Glutamatergic neuron (in vitro differentiated cells): ENCODE data around the gene GLYATL1B. TPM values are rescaled to one million over a fixed set of nuclear protein-coding genes. Genes with fewer than 3 reads are reported as not detected.

Experiments
- DNase-seq: peaks from one replicate; pipeline ENCODE4 v3.0.0; 2022
- H3K27ac Mint-ChIP-seq: one replicate; pipeline ENCODE4 v1.8.0; 2020; ENCODE audit warnings: mild to moderate bottlenecking, mixed read lengths, inconsistent platforms; ENCODE audit not compliant: unreplicated experiment
- H3K27me3 Mint-ChIP-seq: one replicate; pipeline ENCODE4 v1.8.0; 2020; ENCODE audit warnings: mild to moderate bottlenecking, moderate library complexity, mixed read lengths, inconsistent platforms; ENCODE audit not compliant: unreplicated experiment
- H3K36me3 Mint-ChIP-seq: one replicate; pipeline ENCODE4 v1.8.0; 2020; ENCODE audit warnings: mild to moderate bottlenecking, mixed read lengths, inconsistent platforms; ENCODE audit not compliant: unreplicated experiment
- H3K4me1 Mint-ChIP-seq: one replicate; pipeline ENCODE4 v1.8.0; 2020; ENCODE audit warnings: mild to moderate bottlenecking, low read depth, mixed read lengths, inconsistent platforms; ENCODE audit not compliant: unreplicated experiment
- H3K4me3 Mint-ChIP-seq: one replicate; pipeline ENCODE4 v1.8.0; 2020; ENCODE audit warnings: mild to moderate bottlenecking, mixed read lengths, inconsistent platforms; ENCODE audit not compliant: unreplicated experiment
- H3K9me3 Mint-ChIP-seq: one replicate; pipeline ENCODE4 v1.8.0; 2020; ENCODE audit warnings: mild to moderate bottlenecking, moderate library complexity, mixed read lengths, inconsistent platforms; ENCODE audit not compliant: unreplicated experiment
- total RNA-seq: library from RNA; stranded (reverse); fragmentation: NEBNext Ultra II Directional; extraction: Animal tissue kit (Norgen Biotek cat#: 25700); gene quantifications from one replicate; pipeline ENCODE4 v1.2.1, GENCODE V29; 2021; ENCODE audit not compliant: unreplicated experiment
- TF ChIP-seq, protein P1 (sequence below): fragments of 200-600 bp; sonication (generic); IDR thresholded peaks from one replicate; pipeline ENCODE4 v1.5.0; 2021; ENCODE audit not compliant: partially characterized antibody, unreplicated experiment

GLYATL1B gene
- total RNA-seq, 1 donor from 2014 or later = not detected

GRCh38 chr11:59141673-59142460 is 55.8 kb downstream of the GLYATL1B start:
- H3K4me3 Mint-ChIP-seq = peak overlapping the region; percentile 95
- DNase-seq = no peak
- no peak overlapping the region for H3K27ac Mint-ChIP-seq
- peaks cover 3% of the 10 kb centered on the region for H3K4me1 Mint-ChIP-seq
- H3K36me3 Mint-ChIP-seq = no peaks in the 10 kb centered on the region
- H3K27me3 Mint-ChIP-seq = peaks cover 11% of the 10 kb centered on the region
- TF ChIP-seq, protein P1, sequence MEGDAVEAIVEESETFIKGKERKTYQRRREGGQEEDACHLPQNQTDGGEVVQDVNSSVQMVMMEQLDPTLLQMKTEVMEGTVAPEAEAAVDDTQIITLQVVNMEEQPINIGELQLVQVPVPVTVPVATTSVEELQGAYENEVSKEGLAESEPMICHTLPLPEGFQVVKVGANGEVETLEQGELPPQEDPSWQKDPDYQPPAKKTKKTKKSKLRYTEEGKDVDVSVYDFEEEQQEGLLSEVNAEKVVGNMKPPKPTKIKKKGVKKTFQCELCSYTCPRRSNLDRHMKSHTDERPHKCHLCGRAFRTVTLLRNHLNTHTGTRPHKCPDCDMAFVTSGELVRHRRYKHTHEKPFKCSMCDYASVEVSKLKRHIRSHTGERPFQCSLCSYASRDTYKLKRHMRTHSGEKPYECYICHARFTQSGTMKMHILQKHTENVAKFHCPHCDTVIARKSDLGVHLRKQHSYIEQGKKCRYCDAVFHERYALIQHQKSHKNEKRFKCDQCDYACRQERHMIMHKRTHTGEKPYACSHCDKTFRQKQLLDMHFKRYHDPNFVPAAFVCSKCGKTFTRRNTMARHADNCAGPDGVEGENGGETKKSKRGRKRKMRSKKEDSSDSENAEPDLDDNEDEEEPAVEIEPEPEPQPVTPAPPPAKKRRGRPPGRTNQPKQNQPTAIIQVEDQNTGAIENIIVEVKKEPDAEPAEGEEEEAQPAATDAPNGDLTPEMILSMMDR = no peak
- H3K9me3 Mint-ChIP-seq = no peaks in the 10 kb centered on the region

DNA sequence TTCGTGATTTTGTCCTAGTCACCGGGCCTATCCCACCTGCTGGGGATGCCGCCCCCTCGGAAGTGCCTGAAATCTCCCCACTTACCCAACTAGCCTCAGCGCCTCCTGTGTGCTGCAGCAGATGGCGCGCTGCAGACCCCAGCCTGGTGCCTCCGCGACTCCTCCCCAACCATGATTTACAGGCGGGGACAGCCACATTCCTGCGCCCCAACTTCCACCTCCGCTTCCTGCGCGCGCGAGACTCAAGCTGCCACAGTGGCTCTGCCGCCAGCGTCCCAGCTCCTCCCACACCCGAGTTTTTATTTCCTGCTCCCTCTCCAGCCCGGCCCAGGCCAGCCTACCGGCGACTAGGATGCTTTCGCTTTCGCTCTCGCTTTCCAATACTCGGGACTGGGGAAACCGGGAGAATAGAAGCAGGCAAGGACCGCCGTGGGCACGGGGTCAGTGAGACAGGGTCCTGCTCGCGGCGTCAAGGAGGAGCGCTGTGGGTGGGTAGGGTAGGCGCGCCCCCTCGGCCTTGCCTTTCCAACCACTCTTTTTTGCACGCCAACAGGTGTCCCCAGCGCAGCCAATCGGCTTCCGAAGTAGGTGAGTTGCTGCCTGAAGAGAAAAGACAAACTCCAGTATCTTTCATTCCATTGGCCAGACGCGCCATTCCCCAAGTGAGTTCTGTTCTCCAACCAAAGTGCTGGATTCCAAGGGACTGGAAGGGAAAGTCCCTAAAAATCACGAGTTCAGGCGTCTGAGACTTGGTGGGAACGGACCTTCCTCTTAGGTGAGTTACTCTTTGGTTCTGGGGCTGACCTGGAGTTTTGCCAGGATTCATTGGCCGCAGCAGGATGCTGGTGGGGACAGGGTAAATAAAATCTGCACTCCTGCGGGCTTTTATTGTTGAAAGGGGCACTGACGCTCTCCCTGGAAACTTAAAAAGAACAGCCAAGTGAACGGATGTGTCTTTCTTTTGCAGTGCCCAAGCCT is 56.7 kb downstream of the GLYATL1B start, which contains the start of gene FAM111A:
FAM111A (plus strand) TSS at position 327 of the 978 bp plus-strand sequence. CDS start 6,017 bp downstream, outside the sequence.
- DNase-seq = peak; percentile 63
- no peaks in the 10 kb centered on the region for H3K9me3 Mint-ChIP-seq
- H3K27ac Mint-ChIP-seq = no peak within 1 kb of the TSS
- H3K4me3 Mint-ChIP-seq = peak within 1 kb of the TSS; percentile 95
- peaks cover 11% of the 10 kb centered on the region for H3K27me3 Mint-ChIP-seq
- H3K36me3 Mint-ChIP-seq = no peaks in the 10 kb centered on the region
- TF ChIP-seq, protein P1 = no peak
- H3K4me1 Mint-ChIP-seq = peaks cover 3% of the 10 kb centered on the region

- Mint-ChIP-seq H3K9me3 (no peaks in the 10 kb centered on the region), H3K4me3 (peak overlapping the region; percentile 61), H3K4me1 (peaks cover 3% of the 10 kb centered on the region), H3K36me3 (no peaks in the 10 kb centered on the region), H3K27ac (no peak overlapping the region), H3K27me3 (peaks cover 11% of the 10 kb centered on the region)
- no peak for DNase-seq
- TF ChIP-seq, protein P1 = no peak
Measured at GRCh38 chr11:59144096-59144495, 58.0 kb downstream of the GLYATL1B start.

Other genes with a start within 250 kb of the GLYATL1B start
- 0.83 TPM for gene GLYATL2, start 241.6 kb upstream of the GLYATL1B start, total RNA-seq
- gene GLYATL1, start 146.8 kb upstream of the GLYATL1B start, total RNA-seq = 0.42 TPM
- 6.4 TPM for gene FAM111B, start 20.9 kb downstream of the GLYATL1B start, total RNA-seq
- 3.1 TPM for gene FAM111A, start 56.5 kb downstream of the GLYATL1B start, total RNA-seq
- 4.1 TPM for gene DTX4, start 85.8 kb downstream of the GLYATL1B start, total RNA-seq
- gene MPEG1, start 126.6 kb downstream of the GLYATL1B start, total RNA-seq = not detected